ENCODE measurements around the gene GRAMD2B. TPM values are rescaled to one million over a fixed set of nuclear protein-coding genes. Genes with fewer than 3 reads are reported as not detected.

GRAMD2B gene
- total and polyA plus RNA-seq, 2 experiments from 2014 or later, result 90.4 to 128 TPM

GRCh38 chr5:126402621-126403555 is 20.3 kb upstream of the GRAMD2B start:
- Histone ChIP-seq H2AFZ (no peak overlapping the region), H3K27ac (peak overlapping the region; percentile 80), H4K20me1 (ENCODE audit: insufficient read depth) (no peaks in the 10 kb centered on the region), H3K9me3 (ENCODE audit: low read depth) (peaks cover 5% of the 10 kb centered on the region), H3K4me2 (ENCODE audit: unreplicated experiment) (peak overlapping the region; percentile 61), H3K79me2 (ENCODE audit: insufficient read depth) (no peaks in the 10 kb centered on the region), H3K27me3 (replicated peaks; ENCODE audit: insufficient read depth) (no peaks in the 10 kb centered on the region), H3K9me2 (ENCODE audit: insufficient read depth) (no peaks in the 10 kb centered on the region; the same call in 1 of the 2 replicates), H3F3A (ENCODE audit: insufficient read depth) (peaks cover 33% of the 10 kb centered on the region), H3K9ac (peak overlapping the region; percentile 20), H3K36me3 (ENCODE audit: low read depth) (peaks cover 8% of the 10 kb centered on the region; the same call in 1 of the 2 replicates), H3K4me1 (ENCODE audit: insufficient read depth) (peaks cover 38% of the 10 kb centered on the region), H3K4me3 (peak overlapping the region; percentile 21)
- WGBS, 2 experiments (ENCODE audit: low coverage in 1 of 2, low lambda C conversion rate in 2 of 2, missing lambda C conversion rate in 2 of 2), result 2 to 4% methylated on average over 2 of the region's 2 CpGs
- in situ Hi-C loops (cut with MboI), result no loop called here
- TF ChIP-seq EZH2phosphoT487 (IDR thresholded peaks at IDR 0.05; ENCODE audit: insufficient read depth, low read depth) (no peak), EZH2 (IDR thresholded peaks at IDR 0.05; ENCODE audit: insufficient read depth, poor library complexity, severe bottlenecking) (no peak)
- peak; percentile 65 for DNase-seq

GRCh38 chr5:126403876-126404275 is 19.3 kb upstream of the GRAMD2B start:
- peaks cover 5% of the 10 kb centered on the region for H3K9me3 ChIP-seq (ENCODE audit: low read depth)
- TF ChIP-seq EZH2phosphoT487 (IDR thresholded peaks at IDR 0.05; ENCODE audit: insufficient read depth, low read depth) (no peak), EZH2 (IDR thresholded peaks at IDR 0.05; ENCODE audit: insufficient read depth, poor library complexity, severe bottlenecking) (no peak)
- H3K27me3 ChIP-seq (replicated peaks; ENCODE audit: insufficient read depth), result no peaks in the 10 kb centered on the region
- peak overlapping the region; percentile 21 for H3K4me3 ChIP-seq
- peaks cover 29% of the 10 kb centered on the region for H3F3A ChIP-seq (ENCODE audit: insufficient read depth)
- in situ Hi-C loops (cut with MboI), result no loop called here
- peak overlapping the region; percentile 80 for H3K27ac ChIP-seq
- H3K9ac ChIP-seq, result peak overlapping the region; percentile 20
- no peaks in the 10 kb centered on the region for H3K79me2 ChIP-seq (ENCODE audit: insufficient read depth)
- H2AFZ ChIP-seq, result peak overlapping the region; percentile 40
- no peaks in the 10 kb centered on the region; the same call in 1 of the 2 replicates for H3K9me2 ChIP-seq (ENCODE audit: insufficient read depth)
- peaks cover 34% of the 10 kb centered on the region for H3K4me1 ChIP-seq (ENCODE audit: insufficient read depth)
- H4K20me1 ChIP-seq (ENCODE audit: insufficient read depth), result no peaks in the 10 kb centered on the region
- DNase-seq, result peak; percentile 68
- H3K36me3 ChIP-seq (ENCODE audit: low read depth), result peaks cover 8% of the 10 kb centered on the region; the same call in 1 of the 2 replicates
- H3K4me2 ChIP-seq (ENCODE audit: unreplicated experiment), result peak overlapping the region; percentile 61

GRCh38 chr5:126410623-126411022 is 12.6 kb upstream of the GRAMD2B start:
- in situ Hi-C loops (cut with MboI), result no loop called here
- Histone ChIP-seq H3K9me3 (ENCODE audit: low read depth) (no peaks in the 10 kb centered on the region), H4K20me1 (ENCODE audit: insufficient read depth) (no peaks in the 10 kb centered on the region), H3F3A (ENCODE audit: insufficient read depth) (peaks cover 11% of the 10 kb centered on the region; the same call in 1 of the 2 replicates), H3K27me3 (replicated peaks; ENCODE audit: insufficient read depth) (no peaks in the 10 kb centered on the region), H3K36me3 (ENCODE audit: low read depth) (no peaks in the 10 kb centered on the region), H3K4me1 (ENCODE audit: insufficient read depth) (peaks cover 19% of the 10 kb centered on the region), H3K9ac (no peak overlapping the region), H3K4me3 (no peak overlapping the region), H2AFZ (no peak overlapping the region), H3K27ac (no peak overlapping the region), H3K79me2 (ENCODE audit: insufficient read depth) (no peaks in the 10 kb centered on the region), H3K9me2 (ENCODE audit: insufficient read depth) (no peaks in the 10 kb centered on the region; the same call in 1 of the 2 replicates), H3K4me2 (ENCODE audit: unreplicated experiment) (no peak overlapping the region)
- 45 to 56% methylated on average over 2 of the region's 2 CpGs for WGBS, 2 experiments (ENCODE audit: low coverage in 1 of 2, low lambda C conversion rate in 2 of 2, missing lambda C conversion rate in 2 of 2)
- DNase-seq, result no peak
- TF ChIP-seq EZH2phosphoT487 (IDR thresholded peaks at IDR 0.05; ENCODE audit: insufficient read depth, low read depth), result no peak
- TF ChIP-seq EZH2 (IDR thresholded peaks at IDR 0.05; ENCODE audit: insufficient read depth, poor library complexity, severe bottlenecking), result no peak

GRCh38 chr5:126413856-126414255 is 9.4 kb upstream of the GRAMD2B start:
- Histone ChIP-seq H3K4me3 (no peak overlapping the region), H3K27ac (no peak overlapping the region), H3K4me2 (ENCODE audit: unreplicated experiment) (no peak overlapping the region), H3K9ac (no peak overlapping the region), H3K9me2 (ENCODE audit: insufficient read depth) (no peaks in the 10 kb centered on the region; the same call in 1 of the 2 replicates), H3K27me3 (replicated peaks; ENCODE audit: insufficient read depth) (no peaks in the 10 kb centered on the region), H3F3A (ENCODE audit: insufficient read depth) (peaks cover 11% of the 10 kb centered on the region; the same call in 1 of the 2 replicates), H4K20me1 (ENCODE audit: insufficient read depth) (no peaks in the 10 kb centered on the region), H3K79me2 (ENCODE audit: insufficient read depth) (no peaks in the 10 kb centered on the region), H3K4me1 (ENCODE audit: insufficient read depth) (peaks cover 25% of the 10 kb centered on the region), H3K9me3 (ENCODE audit: low read depth) (no peaks in the 10 kb centered on the region), H3K36me3 (ENCODE audit: low read depth) (no peaks in the 10 kb centered on the region), H2AFZ (no peak overlapping the region)
- WGBS, 2 experiments (ENCODE audit: low coverage in 1 of 2, low lambda C conversion rate in 2 of 2, missing lambda C conversion rate in 2 of 2), result 67 to 70% methylated on average over 3 of the region's 3 CpGs
- DNase-seq, result no peak
- TF ChIP-seq EZH2 (IDR thresholded peaks at IDR 0.05; ENCODE audit: insufficient read depth, poor library complexity, severe bottlenecking) (no peak), EZH2phosphoT487 (IDR thresholded peaks at IDR 0.05; ENCODE audit: insufficient read depth, low read depth) (no peak)
- in situ Hi-C loops (cut with MboI), result no loop called here

Measured in GM23248 (cell line).